ENCODE data around the gene PICK1.

GRCh38 chr22:38080850-38081635 lies 23.8 kb downstream of the PICK1 start:
- TF ChIP-seq EP300 (IDR thresholded peaks at IDR 0.05; ENCODE audit: borderline replicate concordance), result no peak
- no peak for TF ChIP-seq USF1 (IDR thresholded peaks at IDR 0.05)
- no peak for TF ChIP-seq YY1 (IDR thresholded peaks at IDR 0.05; ENCODE audit: low read depth)
- TF ChIP-seq MAX (IDR thresholded peaks at IDR 0.05), result no peak
- no peak for TF ChIP-seq RAD21 (IDR thresholded peaks at IDR 0.05; ENCODE audit: low read depth)
- TF ChIP-seq TEAD4 (IDR thresholded peaks at IDR 0.05), result no peak
- no peak for TF ChIP-seq FOXM1 (IDR thresholded peaks at IDR 0.05; ENCODE audit: borderline replicate concordance, low read depth)
